Activated effector memory CD4-positive, alpha-beta T cell treated with anti-CD3 and anti-CD28 coated beads, Interleukin-2, amount 50 U/mL, for 16 hours (primary cell): ENCODE results near the gene FLNA.
"Not testable (repeated sequence)": the region's sequence is repeated elsewhere in the genome, so short reads cannot be mapped to it uniquely, and the experiment has no call there.

Experiments used
- DNase-seq: peaks from one replicate; pipeline ENCODE4 v3.0.0-alpha.2; 2020

The FLNA gene, protein sequence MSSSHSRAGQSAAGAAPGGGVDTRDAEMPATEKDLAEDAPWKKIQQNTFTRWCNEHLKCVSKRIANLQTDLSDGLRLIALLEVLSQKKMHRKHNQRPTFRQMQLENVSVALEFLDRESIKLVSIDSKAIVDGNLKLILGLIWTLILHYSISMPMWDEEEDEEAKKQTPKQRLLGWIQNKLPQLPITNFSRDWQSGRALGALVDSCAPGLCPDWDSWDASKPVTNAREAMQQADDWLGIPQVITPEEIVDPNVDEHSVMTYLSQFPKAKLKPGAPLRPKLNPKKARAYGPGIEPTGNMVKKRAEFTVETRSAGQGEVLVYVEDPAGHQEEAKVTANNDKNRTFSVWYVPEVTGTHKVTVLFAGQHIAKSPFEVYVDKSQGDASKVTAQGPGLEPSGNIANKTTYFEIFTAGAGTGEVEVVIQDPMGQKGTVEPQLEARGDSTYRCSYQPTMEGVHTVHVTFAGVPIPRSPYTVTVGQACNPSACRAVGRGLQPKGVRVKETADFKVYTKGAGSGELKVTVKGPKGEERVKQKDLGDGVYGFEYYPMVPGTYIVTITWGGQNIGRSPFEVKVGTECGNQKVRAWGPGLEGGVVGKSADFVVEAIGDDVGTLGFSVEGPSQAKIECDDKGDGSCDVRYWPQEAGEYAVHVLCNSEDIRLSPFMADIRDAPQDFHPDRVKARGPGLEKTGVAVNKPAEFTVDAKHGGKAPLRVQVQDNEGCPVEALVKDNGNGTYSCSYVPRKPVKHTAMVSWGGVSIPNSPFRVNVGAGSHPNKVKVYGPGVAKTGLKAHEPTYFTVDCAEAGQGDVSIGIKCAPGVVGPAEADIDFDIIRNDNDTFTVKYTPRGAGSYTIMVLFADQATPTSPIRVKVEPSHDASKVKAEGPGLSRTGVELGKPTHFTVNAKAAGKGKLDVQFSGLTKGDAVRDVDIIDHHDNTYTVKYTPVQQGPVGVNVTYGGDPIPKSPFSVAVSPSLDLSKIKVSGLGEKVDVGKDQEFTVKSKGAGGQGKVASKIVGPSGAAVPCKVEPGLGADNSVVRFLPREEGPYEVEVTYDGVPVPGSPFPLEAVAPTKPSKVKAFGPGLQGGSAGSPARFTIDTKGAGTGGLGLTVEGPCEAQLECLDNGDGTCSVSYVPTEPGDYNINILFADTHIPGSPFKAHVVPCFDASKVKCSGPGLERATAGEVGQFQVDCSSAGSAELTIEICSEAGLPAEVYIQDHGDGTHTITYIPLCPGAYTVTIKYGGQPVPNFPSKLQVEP (N-terminal part only)

DNA sequence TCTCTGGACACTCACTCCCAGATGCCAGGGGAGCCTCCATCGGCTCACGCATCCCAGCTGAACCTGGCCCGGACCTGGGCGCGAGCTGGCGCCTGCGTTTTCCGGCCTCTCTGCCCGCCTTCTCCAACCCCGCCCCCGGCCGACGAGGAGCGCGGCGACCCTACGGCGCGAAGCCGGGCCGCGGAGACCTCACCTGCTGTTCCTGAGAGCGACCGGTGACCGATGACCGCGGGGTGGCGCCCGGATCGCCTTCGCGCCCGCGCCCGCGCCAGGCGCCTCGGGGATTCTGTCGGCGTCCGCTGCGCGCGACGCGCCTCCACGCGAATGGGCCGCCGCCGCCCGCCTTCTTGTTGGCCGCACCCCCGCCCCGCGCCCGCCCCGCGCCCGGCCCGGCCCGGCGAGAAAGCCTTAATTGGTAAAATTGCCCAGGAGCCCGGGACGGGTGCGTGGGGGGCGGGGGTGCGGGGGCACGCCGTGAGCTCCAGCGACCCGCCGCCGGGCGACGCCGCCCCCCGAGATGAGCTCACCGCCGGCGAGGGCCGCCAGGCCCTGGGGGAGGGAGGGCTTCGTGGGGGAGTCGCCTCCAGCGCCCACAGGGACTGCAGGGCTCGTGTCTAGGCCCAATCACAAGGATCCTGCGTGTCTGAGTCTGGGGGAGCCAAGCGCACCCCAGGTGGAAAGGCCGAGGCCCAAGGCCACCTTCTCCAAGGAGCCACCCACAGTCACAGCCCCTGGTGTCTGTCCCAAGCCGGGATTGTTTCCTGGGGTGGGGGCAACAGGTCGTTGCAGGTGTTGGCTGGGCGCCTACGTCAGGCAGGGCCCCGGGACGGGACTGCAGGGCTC is at the start of gene FLNA:
Gene FLNA (minus strand): TSS at position 322 of the 843 bp plus-strand sequence. CDS start 3,389 bp downstream, outside the sequence.
- DNase-seq: peak; percentile 75

DNA sequence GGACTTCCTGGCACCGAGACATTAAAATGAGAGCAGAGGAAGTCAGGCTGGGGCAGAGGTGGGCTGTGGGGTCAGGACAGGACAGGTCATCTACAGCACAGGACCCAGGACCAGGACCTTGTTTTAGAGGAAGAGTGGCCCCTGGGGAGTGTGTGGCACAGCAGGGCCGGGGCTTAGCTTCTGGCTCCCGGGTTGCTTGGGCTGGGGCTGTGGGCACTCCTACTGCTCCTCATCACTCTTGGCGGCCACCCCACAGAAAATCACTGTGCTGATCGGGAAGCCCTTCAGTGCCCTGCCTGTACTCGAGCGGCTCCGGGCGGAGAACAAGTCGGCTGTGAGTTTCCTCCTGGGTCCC is 45.9 kb upstream of the FLNA start:
- DNase-seq: no peak

DNA sequence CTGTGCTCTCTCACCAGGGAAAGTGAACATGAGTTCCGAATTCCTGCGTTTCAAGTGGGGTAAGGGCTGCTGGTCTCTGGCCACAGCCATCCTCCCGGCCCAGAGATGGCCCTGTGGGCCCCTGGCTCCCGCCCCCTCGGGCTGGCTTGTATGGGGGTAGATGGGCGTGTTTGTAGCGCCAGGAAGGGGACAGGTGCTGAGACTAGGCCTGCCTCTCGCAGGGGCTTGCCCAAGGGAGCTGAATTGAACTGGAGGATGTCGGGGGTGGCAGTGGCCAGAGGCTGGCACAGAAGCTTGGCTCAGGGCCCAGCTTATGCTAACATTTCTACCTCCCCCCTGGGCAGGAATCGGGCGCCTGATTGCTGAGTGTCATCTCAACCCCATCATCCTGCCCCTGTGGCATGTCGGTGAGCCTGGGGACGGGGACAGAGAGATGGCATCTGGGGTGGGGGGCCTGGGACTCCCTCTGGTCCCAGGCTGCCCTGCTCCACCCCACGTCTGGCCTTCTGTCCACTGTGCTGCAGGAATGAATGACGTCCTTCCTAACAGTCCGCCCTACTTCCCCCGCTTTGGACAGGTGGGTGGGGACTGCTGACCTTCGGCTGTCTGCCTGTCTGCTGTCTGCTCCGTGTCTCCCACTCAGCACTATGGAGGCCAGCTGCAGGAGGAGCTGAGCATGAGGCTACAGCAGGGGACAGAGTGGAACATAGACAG is 45.4 kb upstream of the FLNA start:
- no peak for DNase-seq

DNA sequence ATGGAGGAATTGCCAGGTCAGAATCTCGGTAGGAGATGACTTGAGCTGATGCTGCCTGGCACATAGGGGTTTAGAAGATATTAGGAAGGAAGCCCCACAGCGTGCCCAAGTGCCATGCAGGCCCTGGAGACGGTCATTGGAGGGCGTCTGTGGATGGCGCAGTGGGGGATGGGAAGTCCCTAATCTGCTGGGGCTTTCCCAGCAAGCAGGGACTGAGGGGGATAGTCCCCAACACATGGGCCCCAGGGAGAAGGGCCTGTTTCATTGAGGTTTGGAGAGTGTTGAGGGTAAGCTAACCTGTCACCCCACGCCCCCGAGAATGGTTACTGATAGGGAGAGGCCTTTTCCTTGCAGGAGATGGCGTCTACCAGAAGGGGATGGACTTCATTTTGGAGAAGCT is 44.8 kb upstream of the FLNA start:
- no peak for DNase-seq

DNA sequence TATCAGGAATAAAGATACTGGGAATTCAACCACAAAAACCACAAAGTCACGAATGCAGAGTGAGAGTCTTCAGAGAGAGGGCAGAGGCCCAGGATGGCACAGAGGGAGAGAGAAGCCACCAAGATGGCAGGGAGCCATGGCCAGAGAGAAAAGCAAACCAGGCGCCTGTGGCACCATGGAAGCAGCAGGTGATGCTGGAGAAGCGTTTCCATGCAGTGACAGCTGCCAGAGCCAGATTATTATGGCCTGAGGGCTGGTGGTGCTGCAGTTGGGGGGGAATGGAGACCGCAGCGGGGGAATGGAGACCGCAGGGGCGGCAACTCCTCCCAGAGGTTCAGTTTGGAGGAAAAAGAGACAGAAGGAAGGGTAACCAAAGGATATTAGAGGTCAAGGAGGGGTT is 42.7 kb upstream of the FLNA start:
- DNase-seq: no peak

DNA sequence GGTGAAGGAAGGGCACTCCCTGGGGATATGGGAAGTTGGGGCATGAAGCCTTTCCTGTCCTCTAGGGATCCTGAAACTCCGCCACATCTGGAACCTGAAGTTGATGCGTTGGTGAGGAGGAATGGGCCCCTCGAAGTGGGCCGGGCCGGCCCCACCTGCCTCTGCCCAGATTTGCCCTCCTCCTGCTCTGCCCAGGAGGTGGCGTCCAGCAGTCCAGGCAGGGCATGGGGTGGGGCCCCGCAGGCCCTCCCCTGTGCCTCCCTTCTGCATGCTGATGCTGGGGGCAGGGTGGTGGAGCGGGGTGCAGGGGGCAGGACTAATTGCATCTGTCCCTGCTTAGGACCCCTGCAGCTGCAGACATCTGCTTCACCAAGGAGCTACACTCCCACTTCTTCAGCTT is 38.7 kb upstream of the FLNA start:
- DNase-seq: no peak

DNA sequence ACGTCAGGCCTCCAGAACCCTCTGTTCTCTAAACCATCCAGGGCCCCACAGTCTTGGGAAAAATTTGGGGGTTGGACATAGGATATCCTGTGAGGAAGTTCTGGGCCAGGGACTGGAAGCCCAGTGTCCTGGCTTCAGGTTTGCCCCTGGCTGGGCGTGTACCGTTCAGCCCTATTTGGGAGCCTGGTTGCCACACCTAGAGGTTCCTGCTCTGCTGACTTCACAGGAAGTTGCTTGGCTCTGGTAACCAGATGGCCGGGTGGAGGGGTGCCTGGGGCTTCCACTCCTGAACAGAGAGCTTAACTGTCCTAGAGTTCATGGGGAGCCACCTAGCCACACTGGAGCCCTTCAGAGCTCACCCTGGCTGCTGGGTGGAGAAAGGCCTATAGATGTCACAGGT is 38.0 kb upstream of the FLNA start:
- DNase-seq: peak; percentile 69

DNA sequence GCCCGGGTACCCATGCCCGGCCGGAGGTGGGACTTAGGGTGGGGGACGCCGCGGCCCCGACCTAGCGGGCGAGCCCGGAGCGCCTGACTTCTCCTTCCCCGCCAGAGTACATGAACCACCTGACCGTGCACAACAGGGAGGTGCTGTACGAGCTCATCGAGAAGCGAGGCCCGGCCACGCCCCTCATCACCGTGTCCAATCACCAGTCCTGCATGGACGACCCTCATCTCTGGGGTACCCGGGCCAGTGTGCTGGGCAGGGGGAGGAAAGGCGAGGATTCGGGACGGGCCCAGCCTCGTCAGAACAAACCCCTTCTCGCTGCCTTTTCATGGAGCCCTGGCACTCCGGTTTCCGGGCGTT is 37.5 kb upstream of the FLNA start:
- peak; percentile 85 for DNase-seq

DNA sequence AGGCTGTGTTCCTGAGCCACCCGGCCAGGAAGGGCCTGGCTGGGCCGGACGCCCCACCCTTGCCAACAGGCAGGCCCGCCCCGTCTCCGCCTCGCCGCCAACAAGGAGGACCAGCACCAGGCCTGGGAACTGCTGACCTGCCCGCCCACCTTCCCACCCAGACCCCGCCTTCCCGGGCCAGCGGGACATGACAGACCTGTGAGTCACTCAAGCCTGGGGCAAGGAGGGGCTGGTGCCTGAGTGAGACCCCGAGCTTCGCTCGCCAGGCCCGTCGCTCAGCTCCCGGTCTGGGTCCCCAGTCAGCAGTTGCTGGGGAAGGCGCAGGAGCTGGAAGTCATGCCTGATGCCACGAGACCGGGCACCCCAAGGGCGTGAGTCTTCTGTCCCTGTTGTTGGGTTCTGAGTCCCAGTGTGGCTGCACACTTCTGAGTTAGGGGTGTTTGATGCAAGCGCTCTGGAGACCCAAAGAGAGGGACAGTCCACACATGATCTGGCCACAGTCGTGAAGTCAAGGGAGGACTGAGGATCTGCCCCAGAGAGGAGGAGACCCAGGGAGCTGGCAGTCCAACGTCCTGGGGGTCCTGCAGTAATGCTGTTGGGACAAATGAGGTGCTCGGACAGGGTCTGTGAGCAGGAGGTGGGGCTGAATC is 34.9 kb upstream of the FLNA start, which contains the start of gene DNASE1L1:
Gene DNASE1L1 (minus strand): TSS at position 33 of the 650 bp plus-strand sequence. CDS start 3,686 bp downstream, outside the sequence.
- no peak for DNase-seq

DNA sequence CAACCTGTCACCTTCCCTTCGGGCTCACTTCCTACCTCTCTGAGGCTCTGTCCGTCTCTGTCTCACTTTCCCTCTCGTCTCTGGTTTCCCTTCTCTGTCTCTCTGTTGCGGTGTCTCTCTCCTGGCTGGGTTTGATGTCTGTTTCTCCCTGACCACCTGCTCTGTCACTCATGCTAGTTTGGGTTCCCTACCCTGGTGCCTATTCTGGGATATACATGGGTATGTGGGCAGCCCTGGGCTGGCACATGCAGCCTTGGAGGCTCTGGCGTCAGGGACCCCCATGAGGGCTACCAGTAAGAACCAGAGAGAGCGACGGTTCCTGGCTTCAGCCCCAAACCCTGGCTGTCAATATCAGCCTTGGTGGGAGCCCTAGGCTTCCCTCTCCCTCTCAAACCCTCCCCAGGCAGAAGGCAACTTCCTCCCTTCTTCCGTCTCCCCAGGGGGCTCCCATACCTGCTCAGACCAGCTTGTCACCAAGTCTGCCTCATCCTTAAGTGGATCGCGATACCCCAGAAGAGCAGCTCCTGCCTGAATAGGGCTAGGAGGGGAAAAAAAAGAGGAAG is 34.3 kb upstream of the FLNA start:
- no peak for DNase-seq

DNA sequence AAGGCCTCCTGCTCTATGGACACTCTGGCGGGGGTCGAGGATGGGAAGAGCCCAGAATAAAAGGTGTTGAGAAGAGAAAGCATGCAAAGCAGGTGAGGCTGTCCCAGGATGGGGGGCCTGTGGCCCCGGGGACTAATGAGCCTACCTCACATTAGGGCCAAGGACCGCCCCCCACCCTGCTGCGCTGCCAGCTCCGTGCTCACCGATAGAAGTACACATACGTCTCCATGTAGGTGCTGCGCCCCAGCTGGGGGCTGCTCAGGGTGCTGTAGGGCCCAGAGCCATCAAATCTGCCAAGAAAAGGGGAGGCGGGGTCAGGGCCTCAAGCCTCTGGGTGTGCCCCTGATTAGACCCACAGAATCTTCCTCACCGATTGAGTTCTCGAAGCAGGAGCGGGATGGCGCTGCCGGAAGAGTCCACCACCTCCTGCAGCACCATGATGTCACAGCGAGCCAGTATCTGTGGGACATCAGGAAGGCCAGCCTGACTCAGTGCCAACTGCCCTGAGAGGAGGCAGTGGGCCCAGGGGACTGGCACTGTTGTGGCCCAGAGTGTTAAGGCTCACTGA is 30.3 kb upstream of the FLNA start:
- no peak for DNase-seq

DNA sequence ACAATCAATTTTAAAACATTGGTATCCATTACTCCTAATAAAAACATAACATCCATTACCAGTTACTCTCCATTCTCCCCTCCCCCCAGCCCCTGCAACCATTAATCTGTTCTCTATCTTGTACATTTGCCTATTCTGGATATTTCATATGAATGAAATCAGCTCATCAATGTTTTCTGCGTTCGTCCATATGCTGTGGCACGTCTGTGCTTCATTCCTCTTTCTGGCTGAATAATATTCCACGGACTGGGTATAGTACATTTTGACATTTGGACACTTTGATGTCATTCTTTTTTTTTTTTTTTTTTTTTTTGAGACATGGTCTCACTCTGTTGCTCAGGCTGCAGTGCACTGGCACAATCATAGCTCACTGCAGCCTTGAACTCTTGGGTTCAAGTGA is 29.4 kb upstream of the FLNA start:
- DNase-seq: no peak

DNA sequence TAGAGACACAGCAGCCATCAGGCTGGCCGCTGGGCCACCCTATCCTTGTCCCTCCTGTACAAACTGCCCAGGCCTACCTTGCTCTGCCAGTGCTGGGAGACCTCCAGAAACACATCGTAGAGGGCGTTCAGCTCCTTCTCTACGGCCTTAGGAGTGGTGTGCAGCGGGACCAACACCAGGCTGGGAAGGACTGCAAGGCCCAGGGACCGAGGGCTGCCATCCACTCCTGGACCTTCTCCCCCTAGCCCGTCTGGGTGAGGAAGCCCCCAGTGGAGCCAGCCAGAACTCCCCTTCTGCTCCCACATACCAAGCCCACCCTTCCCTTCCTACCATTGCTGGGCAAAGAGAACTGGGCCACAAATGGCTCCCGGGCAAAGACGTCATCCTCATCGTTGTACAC is 28.8 kb upstream of the FLNA start:
- DNase-seq: no peak

DNA sequence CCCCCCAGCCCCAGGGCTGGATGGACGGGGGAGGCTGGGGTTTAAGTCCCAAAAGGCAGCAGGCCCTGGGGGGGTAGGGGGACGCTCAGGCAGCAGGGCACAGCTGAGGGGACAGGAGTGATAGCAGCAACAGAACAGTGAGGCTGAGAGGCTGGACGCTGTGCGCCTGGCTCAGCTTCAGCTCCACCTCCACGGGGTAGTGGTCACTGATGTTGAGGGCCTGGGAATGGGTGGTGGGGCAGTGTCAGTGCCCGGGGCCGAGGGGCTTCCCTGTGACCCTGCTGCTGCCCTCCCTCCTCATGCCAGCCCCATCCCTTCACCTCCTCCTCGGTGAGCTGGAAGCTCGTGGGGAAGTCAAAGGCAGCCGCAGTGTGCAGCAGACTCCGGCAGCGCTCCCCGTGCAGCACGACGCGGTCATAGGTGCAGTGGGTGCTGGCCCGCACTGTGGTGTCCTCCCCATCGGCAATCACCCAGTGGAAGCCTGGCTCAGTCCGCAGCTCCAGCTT is 28.2 kb upstream of the FLNA start:
- no peak for DNase-seq

DNA sequence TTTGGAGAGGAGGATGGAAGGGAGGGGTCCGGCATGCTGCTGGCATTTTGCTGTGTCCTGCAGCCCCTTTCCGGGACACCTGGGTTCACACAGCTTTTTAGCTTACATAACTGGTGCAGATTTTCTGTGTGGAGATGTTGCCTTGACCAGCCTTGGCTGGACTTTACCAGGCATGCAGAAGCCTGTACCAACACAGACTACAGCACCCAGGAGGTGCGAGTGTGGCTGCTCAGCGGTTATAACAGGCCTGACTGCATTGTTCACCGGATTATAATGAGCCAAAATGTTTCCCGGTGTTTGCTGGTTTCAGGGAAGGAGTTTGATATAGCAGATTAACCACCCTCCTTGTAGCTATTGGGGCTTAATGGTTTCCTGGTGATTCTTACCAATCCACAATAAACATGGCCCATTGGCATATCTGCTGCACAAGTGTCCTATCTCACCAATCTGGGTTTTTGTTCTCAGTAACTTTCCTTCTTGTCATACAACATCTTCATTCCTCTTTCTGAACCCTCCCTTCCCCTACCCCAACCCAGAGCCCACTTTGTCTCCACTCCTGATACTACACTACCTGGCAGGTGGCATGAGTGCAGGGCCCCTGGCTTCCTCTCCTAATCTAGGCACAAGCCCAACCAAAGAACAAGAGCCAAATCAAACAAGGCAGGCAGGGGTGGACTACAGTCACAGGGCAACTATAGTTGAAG is 27.6 kb upstream of the FLNA start:
- DNase-seq: no peak

DNA sequence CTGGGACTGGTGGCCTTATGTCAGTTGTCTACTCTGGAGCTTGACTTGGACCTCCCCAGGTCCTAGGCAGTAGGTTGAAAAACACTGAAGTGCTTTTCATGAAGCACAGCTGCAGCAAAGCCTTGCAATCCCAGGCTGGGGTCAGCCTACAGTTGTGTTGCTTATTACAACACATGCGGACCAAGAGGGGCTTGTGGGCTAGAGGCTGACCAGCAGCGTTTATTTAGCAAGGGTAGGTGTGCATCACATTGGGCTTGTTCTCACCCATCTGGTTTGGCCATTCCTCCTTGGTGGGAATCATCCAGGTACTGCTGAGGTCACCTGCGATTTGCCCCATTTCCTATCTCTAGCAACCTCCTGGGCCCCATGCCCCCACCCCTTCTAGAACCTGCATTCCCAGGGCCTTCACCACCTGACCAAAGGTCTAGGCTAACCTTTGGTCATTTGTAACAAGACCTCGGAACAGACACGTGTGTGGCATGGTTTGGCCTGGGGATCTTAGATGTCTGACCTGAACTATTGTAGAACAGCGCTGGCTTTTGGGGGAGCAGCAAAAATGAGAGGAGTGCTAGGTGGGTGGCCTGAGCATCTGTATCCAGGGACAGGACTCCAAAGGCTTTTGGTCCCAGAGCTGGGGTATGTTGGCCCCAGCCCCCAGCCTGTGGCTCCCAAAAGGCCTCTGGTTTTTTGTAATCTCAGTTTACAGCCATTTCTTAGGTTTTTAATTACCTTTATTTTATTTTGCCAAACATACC is 26.8 kb upstream of the FLNA start:
- peak; percentile 64 for DNase-seq

DNA sequence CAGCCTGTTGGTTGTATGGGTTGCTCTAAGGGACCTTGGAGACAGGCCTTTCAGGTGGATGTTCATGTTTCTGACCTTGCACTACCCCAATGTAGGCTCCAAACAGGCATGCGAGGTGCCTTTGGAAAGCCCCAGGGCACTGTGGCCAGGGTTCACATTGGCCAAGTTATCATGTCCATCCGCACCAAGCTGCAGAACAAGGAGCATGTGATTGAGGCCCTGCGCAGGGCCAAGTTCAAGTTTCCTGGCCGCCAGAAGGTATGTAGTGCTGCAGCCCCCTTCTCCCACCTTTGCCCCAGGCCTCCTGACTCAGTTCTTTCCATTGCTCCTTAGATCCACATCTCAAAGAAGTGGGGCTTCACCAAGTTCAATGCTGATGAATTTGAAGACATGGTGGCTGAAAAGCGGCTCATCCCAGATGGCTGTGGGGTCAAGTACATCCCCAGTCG is 26.0 kb upstream of the FLNA start:
- not testable (repeated sequence) for DNase-seq

DNA sequence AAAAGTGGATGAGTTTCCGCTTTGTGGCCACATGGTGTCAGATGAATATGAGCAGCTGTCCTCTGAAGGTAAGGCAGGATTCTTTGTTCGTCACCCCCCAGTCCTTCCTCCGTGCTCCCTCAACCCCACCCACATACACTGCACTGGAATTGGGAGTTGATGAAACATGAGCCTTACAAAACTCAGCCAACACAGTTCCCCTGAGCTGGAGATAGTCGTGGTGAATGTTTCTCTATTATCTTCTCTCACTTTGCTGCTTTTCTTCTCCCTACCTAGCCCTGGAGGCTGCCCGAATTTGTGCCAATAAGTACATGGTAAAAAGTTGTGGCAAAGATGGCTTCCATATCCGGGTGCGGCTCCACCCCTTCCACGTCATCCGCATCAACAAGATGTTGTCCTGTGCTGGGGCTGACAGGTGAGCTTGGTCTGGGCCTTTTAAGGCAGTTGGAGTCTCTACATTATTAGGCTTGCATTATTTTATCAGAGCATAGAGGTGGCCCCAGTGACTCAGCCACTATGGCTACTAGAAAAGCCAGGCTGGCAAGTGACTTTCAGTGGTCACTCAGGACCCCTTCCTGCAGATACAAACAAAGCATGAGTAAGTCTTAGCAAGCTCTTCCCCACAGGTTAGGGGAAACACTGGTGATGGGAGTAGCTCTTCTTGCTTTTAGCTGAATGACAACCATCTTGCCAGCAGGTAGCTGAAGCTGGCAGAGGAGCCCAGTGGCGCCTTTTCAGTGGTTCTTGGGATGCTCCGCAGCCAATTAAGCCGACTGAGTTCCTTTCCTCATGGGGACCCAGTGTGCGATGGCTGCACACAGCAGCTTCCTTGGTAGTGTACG is 25.3 kb upstream of the FLNA start:
- DNase-seq: peak; percentile 76
